Lung (tissue), 12 donors: ENCODE measurements around the gene PTPMT1. TPM values are rescaled to one million over a fixed set of nuclear protein-coding genes. Genes with fewer than 3 reads are reported as not detected.
A peak's percentile ranks its signal among the peaks of the same experiment; 100 is the strongest.

ENCODE experiments used
- ATAC-seq: fragments of 200-7000 bp; cut with Tn5 transposase; one replicate; pipeline ENCODE4 v1.9.1; 2020; ENCODE audit warnings: moderate number of reproducible peaks; ENCODE audit not compliant: insufficient read depth, low FRiP score
- DNase-seq, 3 donors: peaks; one replicate each; pipeline ENCODE4 v3.0.0-alpha.2; 2013 to 2017
- H3K27ac ChIP-seq, 2 donors: one replicate each; pipeline ENCODE4 v1.5.1; 2013; ENCODE audit warnings: mild to moderate bottlenecking in 2 of 2, moderate library complexity in 2 of 2, control low read depth in 1 of 2, inconsistent platforms in 1 of 2, low read depth in 1 of 2, low read length in 1 of 2
- H3K27me3 ChIP-seq, 3 donors: one replicate each; pipeline ENCODE4 v1.5.1; 2013; ENCODE audit warnings: low read length in 2 of 3; ENCODE audit not compliant: control insufficient read depth in 3 of 3, insufficient read depth in 3 of 3
- H3K36me3 ChIP-seq, 4 donors: one replicate each; pipeline ENCODE4 v1.5.1; 2013; ENCODE audit warnings: low read length in 4 of 4, mild to moderate bottlenecking in 1 of 4, moderate library complexity in 1 of 4; ENCODE audit not compliant: control insufficient read depth in 4 of 4, insufficient read depth in 4 of 4
- H3K4me1 ChIP-seq, 5 donors: one replicate each; pipeline ENCODE4 v1.5.1; 2013; ENCODE audit warnings: low read length in 5 of 5, mild to moderate bottlenecking in 2 of 5, moderate library complexity in 1 of 5; ENCODE audit not compliant: control insufficient read depth in 5 of 5, insufficient read depth in 5 of 5
- H3K4me3 ChIP-seq: one replicate; pipeline ENCODE4 v1.5.1; 2013; ENCODE audit warnings: mild to moderate bottlenecking, control low read depth, moderate library complexity
- H3K9ac ChIP-seq, 2 donors: one replicate each; pipeline ENCODE4 v1.5.1; 2013; ENCODE audit warnings: low read length in 2 of 2, control low read depth in 1 of 2; ENCODE audit not compliant: insufficient read depth in 1 of 2
- H3K9me3 ChIP-seq, 4 donors: one replicate each; pipeline ENCODE4 v1.5.1; 2013; ENCODE audit warnings: low read length in 3 of 4, mild to moderate bottlenecking in 1 of 4, moderate library complexity in 1 of 4; ENCODE audit not compliant: control insufficient read depth in 4 of 4, insufficient read depth in 3 of 4
- WGBS, 2 donors: extraction: QIAGEN DNeasy Blood & Tissue Kit; methylation state at CpG; one replicate each; pipeline ENCODE4 v1.1.7; 2013; 5-methylcytosine and 5-hydroxymethylcytosine counted together
- polyA plus RNA-seq, 2 donors: library from polyadenylated mRNA; stranded (reverse); fragments of 200-250 nt; gene quantifications; one replicate each; pipeline ENCODE4 v1.2.1, GENCODE V29; 2013
- total RNA-seq, 2 donors: library from RNA; depleted of rRNA in 1 of 2; stranded (reverse); fragments of >200 nt in 1 of 2; gene quantifications; one replicate each; pipeline ENCODE4 v1.2.1, GENCODE V29; 2014 to 2021
- TF ChIP-seq, protein P1 (sequence below): IDR thresholded peaks from 2 replicates; pipeline ENCODE4 v1.5.1; 2012; ENCODE audit warnings: mild to moderate bottlenecking; ENCODE audit errors: control extremely low read depth, extremely low read depth
- donor health status: control.
- donor health status: control.
- donor health status: Bipolar disorder and iron deficiency.
- donor health status: healthy.
- donor health status: DM: yes; HTN: yes; CAD: no.

Gene PTPMT1
- total and polyA plus RNA-seq, 4 donors, result 45.1 to 91.6 (median 68.5) TPM

- no peak for ATAC-seq
- Histone ChIP-seq H3K36me3 (peaks cover 0 to 7% (median under 1%) of the 10 kb centered on the region in 4 donors), H3K27ac (no peak overlapping the region), H3K4me1 (peaks cover 8 to 37% (median 14%) of the 10 kb centered on the region in 5 donors), H3K9me3 (no peaks in the 10 kb centered on the region), H3K27me3 (no peaks in the 10 kb centered on the region), H3K4me3 (no peak overlapping the region), H3K9ac (no peak overlapping the region)
- no peak for DNase-seq
- 91 to 92% methylated on average over 4 of the region's 4 CpGs for WGBS, 2 donors
- TF ChIP-seq, protein P1, sequence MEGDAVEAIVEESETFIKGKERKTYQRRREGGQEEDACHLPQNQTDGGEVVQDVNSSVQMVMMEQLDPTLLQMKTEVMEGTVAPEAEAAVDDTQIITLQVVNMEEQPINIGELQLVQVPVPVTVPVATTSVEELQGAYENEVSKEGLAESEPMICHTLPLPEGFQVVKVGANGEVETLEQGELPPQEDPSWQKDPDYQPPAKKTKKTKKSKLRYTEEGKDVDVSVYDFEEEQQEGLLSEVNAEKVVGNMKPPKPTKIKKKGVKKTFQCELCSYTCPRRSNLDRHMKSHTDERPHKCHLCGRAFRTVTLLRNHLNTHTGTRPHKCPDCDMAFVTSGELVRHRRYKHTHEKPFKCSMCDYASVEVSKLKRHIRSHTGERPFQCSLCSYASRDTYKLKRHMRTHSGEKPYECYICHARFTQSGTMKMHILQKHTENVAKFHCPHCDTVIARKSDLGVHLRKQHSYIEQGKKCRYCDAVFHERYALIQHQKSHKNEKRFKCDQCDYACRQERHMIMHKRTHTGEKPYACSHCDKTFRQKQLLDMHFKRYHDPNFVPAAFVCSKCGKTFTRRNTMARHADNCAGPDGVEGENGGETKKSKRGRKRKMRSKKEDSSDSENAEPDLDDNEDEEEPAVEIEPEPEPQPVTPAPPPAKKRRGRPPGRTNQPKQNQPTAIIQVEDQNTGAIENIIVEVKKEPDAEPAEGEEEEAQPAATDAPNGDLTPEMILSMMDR, result no peak
These were observed 30.6 kb upstream of the PTPMT1 start for GRCh38 chr11:47534704-47535251.

GRCh38 chr11:47536915-47537314 is 28.5 kb upstream of the PTPMT1 start:
- no peak overlapping the region for H3K4me3 ChIP-seq
- H3K9ac ChIP-seq, result no peak overlapping the region
- TF ChIP-seq, protein P1, result no peak
- DNase-seq, result peak in 2 of 3 donors; percentile 78 to 90
- no peaks in the 10 kb centered on the region for H3K9me3 ChIP-seq
- H3K36me3 ChIP-seq, result peaks cover 0 to 2% (median under 1%) of the 10 kb centered on the region in 4 donors
- H3K27ac ChIP-seq, result no peak overlapping the region
- peaks cover 10 to 41% (median 23%) of the 10 kb centered on the region in 5 donors for H3K4me1 ChIP-seq
- WGBS, 2 donors, result 86 to 87% methylated on average over 3 of the region's 3 CpGs
- H3K27me3 ChIP-seq, result no peaks in the 10 kb centered on the region
- ATAC-seq, result no peak

- peak; percentile 65 to 91 (median 87) for DNase-seq
- H3K9me3 ChIP-seq, result no peaks in the 10 kb centered on the region
- peaks cover 10 to 47% (median 23%) of the 10 kb centered on the region in 5 donors for H3K4me1 ChIP-seq
These were observed 26.4 kb upstream of the PTPMT1 start for GRCh38 chr11:47538741-47539565.

More at GRCh38 chr11:47538741-47539565, 26.4 kb upstream of the PTPMT1 start:
- TF ChIP-seq, protein P1, result no peak
- ATAC-seq, result no peak
- no peak overlapping the region for H3K27ac ChIP-seq
- no peaks in the 10 kb centered on the region for H3K27me3 ChIP-seq
- no peak overlapping the region for H3K9ac ChIP-seq
- peaks cover 0 to 2% (median 0%) of the 10 kb centered on the region in 4 donors for H3K36me3 ChIP-seq
- WGBS, 2 donors, result 72 to 76% methylated on average over 10 of the region's 10 CpGs
- H3K4me3 ChIP-seq, result no peak overlapping the region
